ENCODE results near the gene SGPP2.
"Not testable (repeated sequence)": the region's sequence is repeated elsewhere in the genome, so short reads cannot be mapped to it uniquely, and the experiment has no call there.

SGPP2 gene

GRCh38 chr2:222424276-222424728, at the start of gene SGPP2:
SGPP2 (plus strand) TSS chr2:222424543; CDS start chr2:222424603, 60 bp downstream.
- no peak for DNase-seq (ENCODE audit: low read depth)

GRCh38 chr2:222375798-222376197, 48.5 kb upstream of the SGPP2 start:
- no peak for DNase-seq (ENCODE audit: low read depth)

GRCh38 chr2:222380456-222380855, 43.9 kb upstream of the SGPP2 start:
- DNase-seq (ENCODE audit: low read depth) = no peak

- DNase-seq (ENCODE audit: low read depth) = no peak
Observed at GRCh38 chr2:222381566-222381965, 42.8 kb upstream of the SGPP2 start.

GRCh38 chr2:222383255-222383654, 41.1 kb upstream of the SGPP2 start:
- no peak for DNase-seq (ENCODE audit: low read depth)

- DNase-seq (ENCODE audit: low read depth) = no peak
Observed at GRCh38 chr2:222391743-222392285, 32.5 kb upstream of the SGPP2 start.

GRCh38 chr2:222393733-222394267, 30.5 kb upstream of the SGPP2 start:
- no peak for DNase-seq (ENCODE audit: low read depth)

- DNase-seq (ENCODE audit: low read depth) = no peak
Observed at GRCh38 chr2:222398446-222398885, 25.9 kb upstream of the SGPP2 start.

- DNase-seq (ENCODE audit: low read depth) = no peak
Observed at GRCh38 chr2:222399038-222399783, 25.1 kb upstream of the SGPP2 start.

- no peak for DNase-seq (ENCODE audit: low read depth)
Observed at GRCh38 chr2:222404151-222404905, 20.0 kb upstream of the SGPP2 start.

GRCh38 chr2:222408684-222409083, 15.7 kb upstream of the SGPP2 start:
- no peak for DNase-seq (ENCODE audit: low read depth)

GRCh38 chr2:222410534-222410933, 13.8 kb upstream of the SGPP2 start:
- DNase-seq (ENCODE audit: low read depth) = no peak

- DNase-seq (ENCODE audit: low read depth) = not testable (repeated sequence)
Observed at GRCh38 chr2:222412334-222412733, 12.0 kb upstream of the SGPP2 start.

GRCh38 chr2:222413295-222413911, 10.9 kb upstream of the SGPP2 start:
- no peak for DNase-seq (ENCODE audit: low read depth)

- no peak for DNase-seq (ENCODE audit: low read depth)
Observed at GRCh38 chr2:222418739-222419138, 5.6 kb upstream of the SGPP2 start.

- no peak for DNase-seq (ENCODE audit: low read depth)
Observed at GRCh38 chr2:222420508-222420907, 3.8 kb upstream of the SGPP2 start.

- no peak for DNase-seq (ENCODE audit: low read depth)
Observed at GRCh38 chr2:222421626-222422025, 2.7 kb upstream of the SGPP2 start.

GRCh38 chr2:222423186-222423585, 1.2 kb upstream of the SGPP2 start:
- DNase-seq (ENCODE audit: low read depth) = no peak

GRCh38 chr2:222423632-222424275, 589 bp upstream of the SGPP2 start:
- peak; percentile 50 for DNase-seq (ENCODE audit: low read depth)

- no peak for DNase-seq (ENCODE audit: low read depth)
Observed at GRCh38 chr2:222424729-222425671, 657 bp downstream of the SGPP2 start.
